Measurements from ENCODE around the gene CORO1C.
A peak's percentile ranks its signal among the peaks of the same experiment; 100 is the strongest.
"Not testable (repeated sequence)": the region's sequence is repeated elsewhere in the genome, so short reads cannot be mapped to it uniquely, and the experiment has no call there.

Gene CORO1C

GRCh38 chr12:108619369-108620160 is 111.8 kb downstream of the CORO1C start:
- no peak for TF ChIP-seq JUND (IDR thresholded peaks at IDR 0.05; ENCODE audit: low read depth)
- in situ Hi-C loops (cut with HindIII; ENCODE audit: low pct_unique_long_range_greater_than_20kb, low sequenced_read_pairs), result no loop called here
- DNase-seq (ENCODE audit: low read depth in 1 of 2, low spot score in 1 of 2), result no peak

DNA sequence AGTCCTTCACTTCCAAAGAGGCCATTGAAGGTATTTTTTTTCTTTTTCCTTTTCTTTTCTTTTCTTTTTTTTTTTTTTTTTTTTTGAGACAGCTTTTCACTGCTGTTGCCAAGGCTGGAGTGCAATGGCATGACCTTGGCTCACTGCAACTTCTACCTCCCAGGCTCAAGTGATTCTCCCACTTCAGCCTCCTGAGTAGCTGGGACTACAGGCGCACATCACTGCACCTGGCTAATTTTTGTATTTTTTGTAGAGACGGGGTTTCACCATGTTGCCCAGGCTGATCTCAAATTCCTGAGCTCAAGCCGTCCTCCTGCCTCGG is 112.4 kb downstream of the CORO1C start:
- DNase-seq (ENCODE audit: low read depth in 1 of 2, low spot score in 1 of 2); in situ Hi-C loops (cut with HindIII; ENCODE audit: low pct_unique_long_range_greater_than_20kb, low sequenced_read_pairs): not testable (repeated sequence)

GRCh38 chr12:108618079-108618952 is 113.0 kb downstream of the CORO1C start:
- peak; percentile 85 to 89 for DNase-seq (ENCODE audit: low read depth in 1 of 2, low spot score in 1 of 2)
- TF ChIP-seq JUND (IDR thresholded peaks at IDR 0.05; ENCODE audit: low read depth), result no peak
- in situ Hi-C loops (cut with HindIII; ENCODE audit: low pct_unique_long_range_greater_than_20kb, low sequenced_read_pairs), result no loop called here

GRCh38 chr12:108616941-108617858 is 114.1 kb downstream of the CORO1C start:
- no peak for TF ChIP-seq JUND (IDR thresholded peaks at IDR 0.05; ENCODE audit: low read depth)
- DNase-seq (ENCODE audit: low read depth in 1 of 2, low spot score in 1 of 2), result no peak
- in situ Hi-C loops (cut with HindIII; ENCODE audit: low pct_unique_long_range_greater_than_20kb, low sequenced_read_pairs), result no loop called here

- TF ChIP-seq JUND (IDR thresholded peaks at IDR 0.05; ENCODE audit: low read depth), result no peak
- DNase-seq (ENCODE audit: low read depth in 1 of 2, low spot score in 1 of 2), result no peak
- in situ Hi-C loops (cut with HindIII; ENCODE audit: low pct_unique_long_range_greater_than_20kb, low sequenced_read_pairs), result no loop called here
Observed at GRCh38 chr12:108616359-108616758, 115.0 kb downstream of the CORO1C start.

- TF ChIP-seq JUND (IDR thresholded peaks at IDR 0.05; ENCODE audit: low read depth), result no peak
- in situ Hi-C loops (cut with HindIII; ENCODE audit: low pct_unique_long_range_greater_than_20kb, low sequenced_read_pairs), result no loop called here
- no peak for DNase-seq (ENCODE audit: low read depth in 1 of 2, low spot score in 1 of 2)
Observed at GRCh38 chr12:108615918-108616317, 115.4 kb downstream of the CORO1C start.

DNA sequence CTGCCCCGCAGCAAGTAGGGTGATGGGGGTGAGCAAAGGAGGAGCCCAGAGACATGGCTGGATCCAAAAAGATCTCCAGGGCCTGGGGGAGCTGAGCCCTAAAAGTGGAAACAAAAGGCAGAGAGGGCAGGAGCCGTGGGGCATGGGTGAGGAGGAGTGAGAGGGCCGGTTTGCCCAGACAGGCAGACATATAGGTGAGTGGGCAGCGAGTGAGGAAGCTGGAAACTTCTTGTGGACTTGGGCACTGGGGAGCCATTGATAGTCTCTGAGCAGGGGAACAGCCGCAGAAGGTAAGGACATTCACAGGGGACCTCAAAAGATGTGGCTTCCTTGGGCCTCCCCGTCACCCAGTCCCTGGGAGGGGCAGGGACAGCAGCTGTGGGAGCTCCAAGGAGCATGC is 116.7 kb downstream of the CORO1C start:
- DNase-seq (ENCODE audit: low read depth in 1 of 2, low spot score in 1 of 2), result no peak
- in situ Hi-C loops (cut with HindIII; ENCODE audit: low pct_unique_long_range_greater_than_20kb, low sequenced_read_pairs), result no loop called here
- no peak for TF ChIP-seq JUND (IDR thresholded peaks at IDR 0.05; ENCODE audit: low read depth)

- no peak for DNase-seq (ENCODE audit: low read depth in 1 of 2, low spot score in 1 of 2)
- TF ChIP-seq JUND (IDR thresholded peaks at IDR 0.05; ENCODE audit: low read depth), result no peak
- in situ Hi-C loops (cut with HindIII; ENCODE audit: low pct_unique_long_range_greater_than_20kb, low sequenced_read_pairs), result no loop called here
Observed at GRCh38 chr12:108614041-108614440, 117.3 kb downstream of the CORO1C start.

DNA sequence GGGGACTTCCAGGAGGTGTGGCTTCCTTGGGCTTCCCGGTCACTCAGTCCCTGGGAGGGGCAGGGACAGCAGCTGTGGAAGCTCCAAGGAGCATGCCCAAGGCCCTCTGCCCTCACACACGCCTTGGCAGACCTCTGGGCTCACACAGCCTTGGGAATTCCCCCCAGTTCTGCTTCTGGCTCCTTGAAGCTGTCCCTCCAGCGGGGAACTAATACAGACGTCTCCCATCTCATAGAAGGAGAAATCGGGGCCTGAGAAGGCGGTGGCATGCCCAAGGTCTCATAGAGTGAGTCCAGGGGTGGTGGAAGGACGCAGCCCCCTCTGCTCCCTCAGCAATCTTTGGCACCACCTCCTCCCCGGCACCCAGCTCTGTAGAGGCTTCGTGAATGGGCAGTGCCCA is 117.8 kb downstream of the CORO1C start:
- in situ Hi-C loops (cut with HindIII; ENCODE audit: low pct_unique_long_range_greater_than_20kb, low sequenced_read_pairs), result no loop called here
- DNase-seq (ENCODE audit: low read depth in 1 of 2, low spot score in 1 of 2), result no peak
- TF ChIP-seq JUND (IDR thresholded peaks at IDR 0.05; ENCODE audit: low read depth), result no peak

- peak in 1 of 2 experiments; percentile 39 for DNase-seq (ENCODE audit: low read depth in 1 of 2, low spot score in 1 of 2)
- no peak for TF ChIP-seq JUND (IDR thresholded peaks at IDR 0.05; ENCODE audit: low read depth)
- in situ Hi-C loops (cut with HindIII; ENCODE audit: low pct_unique_long_range_greater_than_20kb, low sequenced_read_pairs), result no loop called here
Observed at GRCh38 chr12:108612788-108613282, 118.5 kb downstream of the CORO1C start.

GRCh38 chr12:108611884-108612415 is 119.4 kb downstream of the CORO1C start:
- TF ChIP-seq JUND (IDR thresholded peaks at IDR 0.05; ENCODE audit: low read depth), result no peak
- DNase-seq (ENCODE audit: low read depth in 1 of 2, low spot score in 1 of 2), result no peak
- in situ Hi-C loops (cut with HindIII; ENCODE audit: low pct_unique_long_range_greater_than_20kb, low sequenced_read_pairs), result no loop called here

Measured in T47D (cell line).